ENCODE measurements around the gene MXI1. TPM values are rescaled to one million over a fixed set of nuclear protein-coding genes. Genes with fewer than 3 reads are reported as not detected.

The MXI1 gene
- polyA plus RNA-seq, 1 donor = 22.9 TPM

DNA sequence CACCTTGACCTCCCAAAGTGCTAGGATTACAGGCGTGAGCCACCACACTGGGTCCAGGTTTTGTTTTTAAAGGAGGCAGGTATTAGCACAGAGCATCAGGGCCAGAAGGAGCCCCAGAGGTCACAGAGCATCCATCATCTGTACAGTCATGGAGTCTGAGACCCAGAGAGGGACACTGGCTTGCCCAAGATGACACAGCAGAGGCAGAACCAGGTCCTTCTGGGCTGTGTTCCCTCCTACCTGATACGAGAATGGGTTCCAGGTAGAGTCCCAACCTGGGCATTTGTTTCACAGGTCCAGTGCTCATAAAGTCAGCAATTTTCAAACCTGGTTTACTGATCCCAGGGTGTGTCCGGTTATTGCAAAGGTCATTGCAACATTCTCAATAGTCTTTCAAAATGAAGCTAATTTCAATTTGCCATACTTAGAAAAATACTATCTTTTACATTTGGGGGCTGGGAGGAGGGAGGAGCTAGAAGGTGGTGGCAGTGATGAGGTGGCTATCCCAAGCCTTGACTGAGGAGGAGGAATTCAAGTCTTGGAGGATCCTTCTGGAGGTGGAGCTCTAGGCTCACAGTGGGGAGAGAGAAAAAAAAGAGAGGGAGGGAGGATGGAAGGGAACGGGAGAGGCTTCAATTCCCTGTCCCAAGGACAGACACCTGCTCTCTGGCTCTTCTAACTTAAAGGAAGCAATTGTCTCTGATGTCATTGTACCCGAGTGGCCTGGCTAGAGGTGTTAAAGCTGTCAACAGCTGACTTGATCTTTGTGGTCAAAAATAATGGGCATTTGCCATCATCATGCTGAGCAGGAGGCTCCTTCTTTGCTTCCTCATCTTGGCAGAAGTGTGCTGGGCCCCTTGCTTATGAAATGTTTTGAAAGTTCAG is 8.1 kb downstream of the MXI1 start:
- H3K4me1 ChIP-seq (ENCODE audit: control insufficient read depth, insufficient read depth, low read length) = peaks cover 54% of the 10 kb centered on the region
- peak; percentile 21 to 62 for DNase-seq

GRCh38 chr10:110216240-110216639 is 8.8 kb downstream of the MXI1 start:
- DNase-seq = peak in 1 of 2 donors; percentile 9
- Histone ChIP-seq H3K4me3 (ENCODE audit: low read length) (no peak overlapping the region), H3K27ac (ENCODE audit: low read length) (peak overlapping the region; percentile 71), H3K9me3 (ENCODE audit: control insufficient read depth, low read depth, low read length) (no peaks in the 10 kb centered on the region), H3K27me3 (ENCODE audit: control insufficient read depth, insufficient read depth, low read length) (no peaks in the 10 kb centered on the region), H3K4me1 (ENCODE audit: control insufficient read depth, insufficient read depth, low read length) (peaks cover 55% of the 10 kb centered on the region), H3K36me3 (ENCODE audit: control insufficient read depth, insufficient read depth, low read length) (no peaks in the 10 kb centered on the region)

More for the DNA sequence above, 8.1 kb downstream of the MXI1 start:
- no peaks in the 10 kb centered on the region for H3K36me3 ChIP-seq (ENCODE audit: control insufficient read depth, insufficient read depth, low read length)
- H3K4me3 ChIP-seq (ENCODE audit: low read length) = no peak overlapping the region
- H3K27me3 ChIP-seq (ENCODE audit: control insufficient read depth, insufficient read depth, low read length) = no peaks in the 10 kb centered on the region
- peak overlapping the region; percentile 71 for H3K27ac ChIP-seq (ENCODE audit: low read length)
- 17% methylated on average over 1 of the region's 5 CpGs for WGBS (ENCODE audit: insufficient coverage, low lambda C conversion rate)
- H3K9me3 ChIP-seq (ENCODE audit: control insufficient read depth, low read depth, low read length) = no peaks in the 10 kb centered on the region

GRCh38 chr10:110216942-110217661 is 9.7 kb downstream of the MXI1 start:
- Histone ChIP-seq H3K4me1 (ENCODE audit: control insufficient read depth, insufficient read depth, low read length) (peaks cover 57% of the 10 kb centered on the region), H3K4me3 (ENCODE audit: low read length) (no peak overlapping the region), H3K27ac (ENCODE audit: low read length) (peak overlapping the region; percentile 39), H3K27me3 (ENCODE audit: control insufficient read depth, insufficient read depth, low read length) (no peaks in the 10 kb centered on the region), H3K36me3 (ENCODE audit: control insufficient read depth, insufficient read depth, low read length) (no peaks in the 10 kb centered on the region), H3K9me3 (ENCODE audit: control insufficient read depth, low read depth, low read length) (no peaks in the 10 kb centered on the region)
- DNase-seq = peak; percentile 17 to 57
- no CpG with 5 or more reads among the region's 5 CpGs for WGBS (ENCODE audit: insufficient coverage, low lambda C conversion rate)

DNA sequence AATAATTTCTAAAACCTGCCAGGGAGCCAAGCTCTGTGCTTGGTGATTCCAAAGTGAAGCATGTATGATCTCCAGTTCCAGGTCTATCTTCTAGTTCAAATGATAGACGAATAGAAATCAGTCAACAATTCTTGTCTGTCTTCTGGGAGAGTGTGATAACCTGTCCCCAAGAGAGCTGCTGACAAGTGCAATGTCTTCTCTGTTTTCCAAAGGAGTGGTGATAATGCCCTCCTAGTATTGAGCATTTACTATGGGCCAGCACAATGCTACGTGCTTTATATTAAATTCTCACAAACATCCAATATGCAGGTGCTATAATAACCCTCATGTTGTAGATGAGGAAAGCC is 10.2 kb downstream of the MXI1 start:
- Histone ChIP-seq H3K36me3 (ENCODE audit: control insufficient read depth, insufficient read depth, low read length) (no peaks in the 10 kb centered on the region), H3K27me3 (ENCODE audit: control insufficient read depth, insufficient read depth, low read length) (no peaks in the 10 kb centered on the region), H3K4me1 (ENCODE audit: control insufficient read depth, insufficient read depth, low read length) (peaks cover 53% of the 10 kb centered on the region), H3K4me3 (ENCODE audit: low read length) (no peak overlapping the region), H3K9me3 (ENCODE audit: control insufficient read depth, low read depth, low read length) (no peaks in the 10 kb centered on the region), H3K27ac (ENCODE audit: low read length) (peak overlapping the region; percentile 39)
- DNase-seq = no peak
- WGBS (ENCODE audit: insufficient coverage, low lambda C conversion rate) = no CpG with 5 or more reads among the region's 2 CpGs

- H3K9me3 ChIP-seq (ENCODE audit: control insufficient read depth, low read depth, low read length) = no peaks in the 10 kb centered on the region
- H3K27ac ChIP-seq (ENCODE audit: low read length) = no peak overlapping the region
- peaks cover 53% of the 10 kb centered on the region for H3K4me1 ChIP-seq (ENCODE audit: control insufficient read depth, insufficient read depth, low read length)
- DNase-seq = no peak
- H3K27me3 ChIP-seq (ENCODE audit: control insufficient read depth, insufficient read depth, low read length) = no peaks in the 10 kb centered on the region
- no peaks in the 10 kb centered on the region for H3K36me3 ChIP-seq (ENCODE audit: control insufficient read depth, insufficient read depth, low read length)
- no peak overlapping the region for H3K4me3 ChIP-seq (ENCODE audit: low read length)
- WGBS (ENCODE audit: insufficient coverage, low lambda C conversion rate) = no CpG with 5 or more reads among the region's 6 CpGs
These were observed 11.2 kb downstream of the MXI1 start for GRCh38 chr10:110218632-110219031.

GRCh38 chr10:110219884-110220283 is 12.5 kb downstream of the MXI1 start:
- Histone ChIP-seq H3K4me1 (ENCODE audit: control insufficient read depth, insufficient read depth, low read length) (peaks cover 46% of the 10 kb centered on the region), H3K36me3 (ENCODE audit: control insufficient read depth, insufficient read depth, low read length) (no peaks in the 10 kb centered on the region), H3K9me3 (ENCODE audit: control insufficient read depth, low read depth, low read length) (no peaks in the 10 kb centered on the region), H3K4me3 (ENCODE audit: low read length) (no peak overlapping the region), H3K27ac (ENCODE audit: low read length) (no peak overlapping the region), H3K27me3 (ENCODE audit: control insufficient read depth, insufficient read depth, low read length) (no peaks in the 10 kb centered on the region)
- WGBS (ENCODE audit: insufficient coverage, low lambda C conversion rate) = no CpG with 5 or more reads among the region's 7 CpGs
- DNase-seq = no peak

DNA sequence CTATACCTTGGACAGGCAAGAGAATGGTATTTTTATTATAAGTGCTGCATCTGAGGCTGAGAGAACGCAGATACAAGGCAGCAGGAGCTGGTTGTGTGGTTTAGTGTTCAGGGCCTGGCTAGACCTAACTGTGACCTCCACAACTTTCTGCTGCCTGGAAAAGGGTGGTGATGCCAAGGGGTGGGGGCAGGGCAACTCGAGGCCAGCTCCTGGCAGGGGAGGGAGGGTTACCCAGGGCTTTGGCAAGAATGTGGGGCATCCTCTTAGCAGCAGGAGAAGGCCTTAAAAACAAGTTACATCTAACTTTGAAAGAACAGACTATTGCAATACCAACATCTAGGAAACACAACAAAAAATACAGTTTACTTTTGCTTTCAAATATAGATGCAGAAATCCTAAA is 13.0 kb downstream of the MXI1 start:
- H3K9me3 ChIP-seq (ENCODE audit: control insufficient read depth, low read depth, low read length) = no peaks in the 10 kb centered on the region
- H3K4me3 ChIP-seq (ENCODE audit: low read length) = no peak overlapping the region
- no peaks in the 10 kb centered on the region for H3K36me3 ChIP-seq (ENCODE audit: control insufficient read depth, insufficient read depth, low read length)
- no CpG with 5 or more reads among the region's 2 CpGs for WGBS (ENCODE audit: insufficient coverage, low lambda C conversion rate)
- no peak for DNase-seq
- H3K27ac ChIP-seq (ENCODE audit: low read length) = no peak overlapping the region
- H3K4me1 ChIP-seq (ENCODE audit: control insufficient read depth, insufficient read depth, low read length) = peaks cover 40% of the 10 kb centered on the region
- H3K27me3 ChIP-seq (ENCODE audit: control insufficient read depth, insufficient read depth, low read length) = no peaks in the 10 kb centered on the region

DNA sequence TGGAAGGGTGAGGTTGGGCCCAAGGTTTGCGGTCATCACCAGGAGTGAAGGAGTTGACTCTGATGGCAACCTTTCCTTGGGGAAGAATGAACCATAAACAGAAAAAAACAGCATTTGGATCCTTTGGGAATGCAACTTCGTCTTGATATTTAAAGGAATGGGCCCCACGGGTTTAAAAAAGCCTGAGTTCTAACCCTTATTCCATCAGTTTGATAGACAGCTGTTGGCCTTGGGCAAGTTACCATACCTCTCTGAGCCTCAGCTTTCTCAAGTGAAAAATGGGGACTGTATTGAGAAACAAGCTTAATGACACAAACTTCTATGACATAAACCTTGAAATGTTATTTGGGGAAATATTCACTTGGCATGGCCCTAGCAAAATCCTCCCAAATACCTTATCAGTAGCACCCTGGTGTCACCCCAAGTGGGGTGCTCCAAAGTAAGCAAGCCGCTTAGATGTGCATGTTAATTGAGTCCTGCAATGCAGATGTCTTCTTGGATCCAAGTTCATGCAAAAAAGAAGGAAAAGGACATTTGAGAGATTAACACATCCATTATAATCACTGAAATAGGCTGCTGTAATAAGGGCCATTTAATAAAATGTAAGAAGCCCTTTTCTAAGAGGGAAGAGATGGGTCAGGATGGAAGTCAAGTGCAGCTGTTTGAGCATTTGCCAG is 13.8 kb downstream of the MXI1 start:
- WGBS (ENCODE audit: insufficient coverage, low lambda C conversion rate) = 83% methylated on average over 1 of the region's 4 CpGs
- H3K27me3 ChIP-seq (ENCODE audit: control insufficient read depth, insufficient read depth, low read length) = no peaks in the 10 kb centered on the region
- no peaks in the 10 kb centered on the region for H3K9me3 ChIP-seq (ENCODE audit: control insufficient read depth, low read depth, low read length)
- H3K4me1 ChIP-seq (ENCODE audit: control insufficient read depth, insufficient read depth, low read length) = peaks cover 33% of the 10 kb centered on the region
- peak overlapping the region; percentile 34 for H3K27ac ChIP-seq (ENCODE audit: low read length)
- DNase-seq = no peak
- H3K36me3 ChIP-seq (ENCODE audit: control insufficient read depth, insufficient read depth, low read length) = no peaks in the 10 kb centered on the region
- H3K4me3 ChIP-seq (ENCODE audit: low read length) = peak overlapping the region; percentile 37

- H3K9me3 ChIP-seq (ENCODE audit: control insufficient read depth, low read depth, low read length) = no peaks in the 10 kb centered on the region
- H3K27me3 ChIP-seq (ENCODE audit: control insufficient read depth, insufficient read depth, low read length) = no peaks in the 10 kb centered on the region
- peak overlapping the region; percentile 37 for H3K4me3 ChIP-seq (ENCODE audit: low read length)
- peak overlapping the region; percentile 34 for H3K27ac ChIP-seq (ENCODE audit: low read length)
- WGBS (ENCODE audit: insufficient coverage, low lambda C conversion rate) = no CpG with 5 or more reads among the region's 20 CpGs
- peak; percentile 72 to 81 for DNase-seq
- H3K4me1 ChIP-seq (ENCODE audit: control insufficient read depth, insufficient read depth, low read length) = peaks cover 29% of the 10 kb centered on the region
- no peaks in the 10 kb centered on the region for H3K36me3 ChIP-seq (ENCODE audit: control insufficient read depth, insufficient read depth, low read length)
These were observed 14.4 kb downstream of the MXI1 start for GRCh38 chr10:110221721-110222261.

DNA sequence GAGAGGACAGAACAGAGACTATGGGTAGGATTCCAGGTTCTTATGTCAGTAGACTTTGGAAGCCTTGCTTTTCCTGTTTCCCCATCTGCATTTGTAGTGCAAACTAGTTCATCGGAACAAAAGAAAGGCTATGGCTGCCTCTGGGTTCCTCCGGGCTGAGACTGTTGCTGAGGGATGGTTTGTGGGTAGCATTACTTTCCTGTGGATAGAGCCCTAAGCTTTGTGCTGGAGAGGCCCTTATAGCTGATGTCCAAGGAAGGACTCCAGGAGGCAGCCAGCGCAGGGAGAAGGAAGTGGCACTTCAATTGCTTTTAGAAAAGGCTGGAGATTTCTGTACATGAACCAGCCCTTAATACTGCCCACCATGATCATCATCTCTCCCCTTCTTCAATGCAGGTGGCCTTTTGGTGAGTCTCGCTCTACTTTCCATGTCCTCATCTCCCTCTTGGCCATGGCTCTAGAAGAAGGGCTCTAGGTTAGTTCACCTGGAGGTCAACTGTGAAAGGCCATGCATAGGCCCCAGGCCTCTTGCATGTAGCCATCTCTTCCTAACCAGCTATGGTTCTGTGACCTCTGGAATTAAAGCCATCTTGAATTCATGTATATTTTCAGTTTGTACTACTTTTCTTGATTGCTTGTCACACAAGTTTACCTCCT is 15.4 kb downstream of the MXI1 start:
- Histone ChIP-seq H3K4me1 (ENCODE audit: control insufficient read depth, insufficient read depth, low read length) (peaks cover 19% of the 10 kb centered on the region), H3K27ac (ENCODE audit: low read length) (peak overlapping the region; percentile 34), H3K27me3 (ENCODE audit: control insufficient read depth, insufficient read depth, low read length) (no peaks in the 10 kb centered on the region), H3K9me3 (ENCODE audit: control insufficient read depth, low read depth, low read length) (no peaks in the 10 kb centered on the region), H3K36me3 (ENCODE audit: control insufficient read depth, insufficient read depth, low read length) (no peaks in the 10 kb centered on the region), H3K4me3 (ENCODE audit: low read length) (no peak overlapping the region)
- WGBS (ENCODE audit: insufficient coverage, low lambda C conversion rate) = 100% methylated on average over 2 of the region's 4 CpGs
- DNase-seq = no peak

All from large intestine (tissue), 3 donors.